Measurements from ENCODE around the gene CFAP61.

DNA sequence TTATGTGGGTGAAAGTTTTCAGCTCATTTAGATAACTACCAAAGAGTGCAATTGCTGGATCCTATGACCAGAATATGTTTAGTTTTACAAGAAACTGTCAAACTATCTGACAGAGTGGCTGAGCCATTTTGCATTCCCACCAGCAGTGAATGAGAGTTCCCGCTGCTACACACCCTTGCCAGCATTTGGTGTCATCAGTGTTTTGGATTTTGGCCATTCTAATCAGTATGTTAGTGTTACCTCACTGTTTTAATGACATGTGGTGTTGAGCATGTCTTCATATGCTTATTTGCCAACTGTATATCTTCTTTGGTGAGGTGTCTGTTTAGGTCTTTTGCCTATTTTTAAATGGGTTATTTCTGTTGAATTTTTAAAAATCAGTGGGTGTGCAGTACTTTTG lies 120.9 kb downstream of the CFAP61 start:
- TF ChIP-seq, protein P1, sequence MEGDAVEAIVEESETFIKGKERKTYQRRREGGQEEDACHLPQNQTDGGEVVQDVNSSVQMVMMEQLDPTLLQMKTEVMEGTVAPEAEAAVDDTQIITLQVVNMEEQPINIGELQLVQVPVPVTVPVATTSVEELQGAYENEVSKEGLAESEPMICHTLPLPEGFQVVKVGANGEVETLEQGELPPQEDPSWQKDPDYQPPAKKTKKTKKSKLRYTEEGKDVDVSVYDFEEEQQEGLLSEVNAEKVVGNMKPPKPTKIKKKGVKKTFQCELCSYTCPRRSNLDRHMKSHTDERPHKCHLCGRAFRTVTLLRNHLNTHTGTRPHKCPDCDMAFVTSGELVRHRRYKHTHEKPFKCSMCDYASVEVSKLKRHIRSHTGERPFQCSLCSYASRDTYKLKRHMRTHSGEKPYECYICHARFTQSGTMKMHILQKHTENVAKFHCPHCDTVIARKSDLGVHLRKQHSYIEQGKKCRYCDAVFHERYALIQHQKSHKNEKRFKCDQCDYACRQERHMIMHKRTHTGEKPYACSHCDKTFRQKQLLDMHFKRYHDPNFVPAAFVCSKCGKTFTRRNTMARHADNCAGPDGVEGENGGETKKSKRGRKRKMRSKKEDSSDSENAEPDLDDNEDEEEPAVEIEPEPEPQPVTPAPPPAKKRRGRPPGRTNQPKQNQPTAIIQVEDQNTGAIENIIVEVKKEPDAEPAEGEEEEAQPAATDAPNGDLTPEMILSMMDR (IDR thresholded peaks at IDR 0.05; ENCODE audit: insufficient read depth, low read depth, low read length): no peak
- TF ChIP-seq EZH2 (IDR thresholded peaks at IDR 0.05; ENCODE audit: insufficient read depth, low read length): no peak

Measured in astrocyte (in vitro differentiated cells and primary cell).